HL-60 (cell line): ENCODE data around the gene ZNHIT6.

ENCODE experiments used
- DNase-seq, 2 experiments: peaks; one replicate each; pipeline ENCODE4 v3.0.0-alpha.2; 2010 to 2020; ENCODE audit warnings: low read depth in 1 of 2, low spot score in 1 of 2
- H3K27ac ChIP-seq: fragments of 250-450 bp; sonication (Bioruptor Pico); replicated peaks from 2 replicates; pipeline ENCODE4 v1.5.1; 2020; ENCODE audit warnings: mild to moderate bottlenecking, moderate library complexity
- H3K27me3 ChIP-seq: fragments of 250-450 bp; sonication (Bioruptor Pico); 2 replicates; pipeline ENCODE4 v1.5.1; 2021; ENCODE audit warnings: mild to moderate bottlenecking, moderate library complexity; ENCODE audit not compliant: insufficient read depth, poor library complexity, severe bottlenecking
- H3K4me3 ChIP-seq: replicated peaks from 2 replicates; pipeline ENCODE4 v1.5.1; 2011; ENCODE audit warnings: mild to moderate bottlenecking, control low read depth, low read length; ENCODE audit not compliant: insufficient read depth
- GABPA ChIP-seq: IDR thresholded peaks from 2 replicates; pipeline ENCODE4 v1.6.1; 2012; ENCODE audit warnings: low read depth
- POLR2AphosphoS5 ChIP-seq: IDR thresholded peaks from 2 replicates; pipeline ENCODE4 v1.6.1; 2012; ENCODE audit warnings: low read depth
- REST ChIP-seq: IDR thresholded peaks from 2 replicates; pipeline ENCODE4 v1.6.1; 2012; ENCODE audit warnings: low read depth; ENCODE audit not compliant: insufficient replicate concordance
- SPI1 ChIP-seq: IDR thresholded peaks from 2 replicates; pipeline ENCODE4 v1.6.1; 2012; ENCODE audit warnings: low read depth, mild to moderate bottlenecking, borderline replicate concordance
- TF ChIP-seq, protein P1 (sequence below): IDR thresholded peaks from one replicate; pipeline ENCODE4 v1.5.1; 2011; ENCODE audit warnings: low read length, control low read depth, inconsistent platforms; ENCODE audit not compliant: insufficient read depth

Gene ZNHIT6

DNA sequence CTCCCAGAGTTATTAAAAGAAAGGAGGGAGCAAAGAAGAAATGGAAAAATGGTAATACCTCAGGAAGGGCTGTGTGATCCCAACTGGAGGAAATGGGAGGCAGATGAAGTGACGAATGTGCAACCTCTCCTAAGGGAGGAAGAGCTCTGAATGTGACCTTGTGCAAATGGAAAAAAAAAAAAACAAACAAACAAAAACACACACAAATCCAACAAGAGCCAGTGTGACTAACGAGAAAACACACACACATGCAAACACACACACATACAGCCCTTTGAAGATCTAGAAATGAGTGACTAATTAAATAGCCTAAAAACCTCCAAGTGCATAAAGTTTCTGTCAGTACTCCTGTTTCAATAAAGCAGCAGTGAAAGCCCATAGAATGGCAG, 78.7 kb downstream of the ZNHIT6 start:
- H3K27ac ChIP-seq: no peak overlapping the region
- TF ChIP-seq SPI1 (no peak), POLR2AphosphoS5 (no peak), GABPA (no peak), REST (no peak)
- TF ChIP-seq, protein P1, sequence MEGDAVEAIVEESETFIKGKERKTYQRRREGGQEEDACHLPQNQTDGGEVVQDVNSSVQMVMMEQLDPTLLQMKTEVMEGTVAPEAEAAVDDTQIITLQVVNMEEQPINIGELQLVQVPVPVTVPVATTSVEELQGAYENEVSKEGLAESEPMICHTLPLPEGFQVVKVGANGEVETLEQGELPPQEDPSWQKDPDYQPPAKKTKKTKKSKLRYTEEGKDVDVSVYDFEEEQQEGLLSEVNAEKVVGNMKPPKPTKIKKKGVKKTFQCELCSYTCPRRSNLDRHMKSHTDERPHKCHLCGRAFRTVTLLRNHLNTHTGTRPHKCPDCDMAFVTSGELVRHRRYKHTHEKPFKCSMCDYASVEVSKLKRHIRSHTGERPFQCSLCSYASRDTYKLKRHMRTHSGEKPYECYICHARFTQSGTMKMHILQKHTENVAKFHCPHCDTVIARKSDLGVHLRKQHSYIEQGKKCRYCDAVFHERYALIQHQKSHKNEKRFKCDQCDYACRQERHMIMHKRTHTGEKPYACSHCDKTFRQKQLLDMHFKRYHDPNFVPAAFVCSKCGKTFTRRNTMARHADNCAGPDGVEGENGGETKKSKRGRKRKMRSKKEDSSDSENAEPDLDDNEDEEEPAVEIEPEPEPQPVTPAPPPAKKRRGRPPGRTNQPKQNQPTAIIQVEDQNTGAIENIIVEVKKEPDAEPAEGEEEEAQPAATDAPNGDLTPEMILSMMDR: no peak
- DNase-seq: no peak

DNA sequence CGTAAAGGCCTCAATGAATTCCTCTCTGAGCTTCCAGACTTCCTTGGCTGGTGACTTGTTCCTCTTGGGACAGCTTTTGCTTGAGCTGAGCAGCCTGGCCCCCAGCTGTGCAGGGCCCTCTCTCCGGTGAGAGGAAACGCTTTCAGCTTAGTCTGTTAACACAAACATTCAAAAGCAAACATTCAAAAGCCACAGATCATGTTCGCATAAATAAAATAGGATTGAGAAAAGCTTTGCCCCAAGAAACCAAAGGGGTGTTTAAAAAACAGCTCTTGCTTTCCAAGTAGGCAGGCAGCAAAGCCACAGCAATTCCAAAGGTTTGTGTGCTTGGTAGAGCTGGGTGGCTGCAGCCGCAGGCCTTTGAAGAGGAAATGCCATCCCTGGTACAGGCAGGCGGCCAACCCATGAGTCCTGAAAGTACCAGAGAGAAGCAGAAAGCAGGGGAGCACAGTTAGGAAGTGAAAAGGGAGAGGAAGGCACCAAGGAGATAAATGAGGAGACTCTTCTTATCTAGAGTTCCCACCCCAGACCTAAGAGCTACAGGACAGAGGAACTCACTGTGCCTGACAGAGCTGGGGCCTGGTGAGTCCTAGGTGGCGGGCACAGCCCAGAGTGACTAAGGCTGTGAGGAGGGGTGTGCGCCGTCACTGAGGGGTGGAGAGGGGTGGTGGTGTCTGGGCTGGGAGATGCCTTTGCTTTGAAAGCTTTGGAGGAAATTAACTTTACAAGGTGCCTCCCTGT, 79.3 kb downstream of the ZNHIT6 start:
- H3K27me3 ChIP-seq: no peaks in the 10 kb centered on the region
- H3K27ac ChIP-seq: no peak overlapping the region
- no peak overlapping the region for H3K4me3 ChIP-seq
- TF ChIP-seq GABPA (no peak), SPI1 (no peak)
- DNase-seq: no peak

More for the DNA sequence above, 78.7 kb downstream of the ZNHIT6 start:
- Histone ChIP-seq H3K27me3 (no peaks in the 10 kb centered on the region), H3K4me3 (no peak overlapping the region)

DNA sequence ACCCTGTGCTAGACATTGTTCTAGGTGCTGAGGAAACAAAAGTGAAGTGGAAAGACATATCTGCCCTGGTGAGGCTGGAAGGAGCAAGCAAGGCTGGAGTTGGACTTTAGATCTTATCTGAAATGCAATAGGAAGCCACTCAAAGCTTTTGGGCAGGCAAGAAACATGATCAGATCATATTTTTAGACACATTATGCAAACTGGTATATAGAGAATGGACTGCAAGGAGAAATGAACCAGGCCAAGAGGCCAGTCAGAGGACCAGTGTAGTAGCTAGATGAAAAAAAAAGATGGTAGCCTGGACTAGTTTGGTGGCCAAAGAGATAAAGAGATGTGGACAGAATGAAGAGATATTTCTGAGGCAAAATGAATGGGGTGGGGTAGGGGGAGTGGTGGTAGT, 81.4 kb downstream of the ZNHIT6 start:
- Histone ChIP-seq H3K27ac (no peak overlapping the region), H3K27me3 (no peaks in the 10 kb centered on the region), H3K4me3 (no peak overlapping the region)
- DNase-seq: no peak
- TF ChIP-seq REST (no peak), SPI1 (no peak), GABPA (no peak)

GRCh38 chr1:85624361-85624760, 83.9 kb downstream of the ZNHIT6 start:
- H3K27ac ChIP-seq: no peak overlapping the region
- no peaks in the 10 kb centered on the region for H3K27me3 ChIP-seq
- H3K4me3 ChIP-seq: no peak overlapping the region
- no peak for DNase-seq
- TF ChIP-seq GABPA (no peak), SPI1 (no peak), REST (no peak), POLR2AphosphoS5 (no peak)
- TF ChIP-seq, protein P1: no peak
